ENCODE measurements around the gene NKX1-1.

NKX1-1 gene

DNA sequence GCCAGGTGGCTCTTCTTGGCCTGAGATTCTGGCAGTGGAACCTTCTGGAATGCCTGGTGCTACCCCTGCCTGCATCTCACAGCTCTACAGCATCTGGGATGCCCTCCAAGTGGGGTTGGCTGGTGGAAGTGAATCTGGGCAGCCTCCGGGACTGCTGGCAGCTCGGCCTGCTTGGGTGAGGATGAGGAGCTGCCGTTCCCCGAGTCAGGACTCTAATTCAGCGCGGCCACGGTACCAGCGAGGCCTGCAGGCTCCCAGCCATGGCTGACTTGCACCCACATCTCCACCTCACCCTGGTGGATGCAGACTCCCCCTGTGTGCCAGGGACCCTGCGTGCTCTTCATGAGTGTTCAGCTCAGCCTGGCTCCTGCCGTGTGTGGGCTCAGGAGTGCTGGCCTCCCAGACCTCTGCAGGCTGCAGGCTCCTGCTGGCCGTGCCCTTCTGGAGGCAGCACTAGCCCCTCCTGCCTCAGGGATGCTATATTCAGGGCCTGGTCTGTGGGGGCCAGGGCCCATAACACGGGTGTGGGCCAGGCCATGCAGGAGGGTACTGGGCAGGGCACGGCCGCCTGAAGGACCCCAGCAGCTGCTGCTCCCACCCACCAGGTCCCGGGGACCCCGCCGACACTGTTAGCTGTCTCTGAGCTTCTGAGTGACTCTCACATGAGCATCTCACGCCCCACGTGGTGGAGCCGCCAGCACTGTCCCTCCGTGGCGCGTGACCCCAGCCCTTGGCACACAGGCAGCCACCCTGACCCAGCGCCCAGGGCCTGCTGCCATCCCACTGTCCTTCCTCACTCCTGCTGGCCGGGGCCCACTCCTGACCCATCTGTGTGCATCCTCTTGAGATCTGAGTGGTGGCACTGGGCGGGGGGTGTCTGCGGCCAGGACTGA, 48.6 kb downstream of the NKX1-1 start:
- Histone ChIP-seq H3K4me3 (ENCODE audit: low read length) (no peak overlapping the region), H2AFZ (ENCODE audit: low read length) (no peak overlapping the region), H3K27me3 (replicated peaks; ENCODE audit: insufficient read depth, low read length) (no peaks in the 10 kb centered on the region), H3K79me2 (ENCODE audit: low read length) (no peaks in the 10 kb centered on the region), H4K20me1 (ENCODE audit: insufficient read depth, low read length) (no peaks in the 10 kb centered on the region), H3K9me3 (replicated peaks; ENCODE audit: insufficient read depth, low read length) (no peaks in the 10 kb centered on the region), H3K36me3 (replicated peaks; ENCODE audit: insufficient read depth, low read length) (no peaks in the 10 kb centered on the region), H3F3A (ENCODE audit: insufficient read depth, low read length) (no peaks in the 10 kb centered on the region), H3K9ac (ENCODE audit: low read length) (no peak overlapping the region), H3K4me1 (ENCODE audit: low read length) (no peaks in the 10 kb centered on the region), H3K9me2 (replicated peaks; ENCODE audit: insufficient read depth, low read length) (no peaks in the 10 kb centered on the region), H3K4me2 (ENCODE audit: low read depth, low read length) (no peak overlapping the region), H3K27ac (ENCODE audit: low read length) (no peak overlapping the region)
- no peak for TF ChIP-seq EZH2 (optimal IDR thresholded peaks at IDR 0.05; ENCODE audit: low read depth, low read length)
- TF ChIP-seq, protein P1, sequence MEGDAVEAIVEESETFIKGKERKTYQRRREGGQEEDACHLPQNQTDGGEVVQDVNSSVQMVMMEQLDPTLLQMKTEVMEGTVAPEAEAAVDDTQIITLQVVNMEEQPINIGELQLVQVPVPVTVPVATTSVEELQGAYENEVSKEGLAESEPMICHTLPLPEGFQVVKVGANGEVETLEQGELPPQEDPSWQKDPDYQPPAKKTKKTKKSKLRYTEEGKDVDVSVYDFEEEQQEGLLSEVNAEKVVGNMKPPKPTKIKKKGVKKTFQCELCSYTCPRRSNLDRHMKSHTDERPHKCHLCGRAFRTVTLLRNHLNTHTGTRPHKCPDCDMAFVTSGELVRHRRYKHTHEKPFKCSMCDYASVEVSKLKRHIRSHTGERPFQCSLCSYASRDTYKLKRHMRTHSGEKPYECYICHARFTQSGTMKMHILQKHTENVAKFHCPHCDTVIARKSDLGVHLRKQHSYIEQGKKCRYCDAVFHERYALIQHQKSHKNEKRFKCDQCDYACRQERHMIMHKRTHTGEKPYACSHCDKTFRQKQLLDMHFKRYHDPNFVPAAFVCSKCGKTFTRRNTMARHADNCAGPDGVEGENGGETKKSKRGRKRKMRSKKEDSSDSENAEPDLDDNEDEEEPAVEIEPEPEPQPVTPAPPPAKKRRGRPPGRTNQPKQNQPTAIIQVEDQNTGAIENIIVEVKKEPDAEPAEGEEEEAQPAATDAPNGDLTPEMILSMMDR (IDR thresholded peaks at IDR 0.05; ENCODE audit: low read length) = no peak
- TF ChIP-seq EZH2phosphoT487 (IDR thresholded peaks at IDR 0.05; ENCODE audit: low read length) = no peak
- no peak for DNase-seq

DNA sequence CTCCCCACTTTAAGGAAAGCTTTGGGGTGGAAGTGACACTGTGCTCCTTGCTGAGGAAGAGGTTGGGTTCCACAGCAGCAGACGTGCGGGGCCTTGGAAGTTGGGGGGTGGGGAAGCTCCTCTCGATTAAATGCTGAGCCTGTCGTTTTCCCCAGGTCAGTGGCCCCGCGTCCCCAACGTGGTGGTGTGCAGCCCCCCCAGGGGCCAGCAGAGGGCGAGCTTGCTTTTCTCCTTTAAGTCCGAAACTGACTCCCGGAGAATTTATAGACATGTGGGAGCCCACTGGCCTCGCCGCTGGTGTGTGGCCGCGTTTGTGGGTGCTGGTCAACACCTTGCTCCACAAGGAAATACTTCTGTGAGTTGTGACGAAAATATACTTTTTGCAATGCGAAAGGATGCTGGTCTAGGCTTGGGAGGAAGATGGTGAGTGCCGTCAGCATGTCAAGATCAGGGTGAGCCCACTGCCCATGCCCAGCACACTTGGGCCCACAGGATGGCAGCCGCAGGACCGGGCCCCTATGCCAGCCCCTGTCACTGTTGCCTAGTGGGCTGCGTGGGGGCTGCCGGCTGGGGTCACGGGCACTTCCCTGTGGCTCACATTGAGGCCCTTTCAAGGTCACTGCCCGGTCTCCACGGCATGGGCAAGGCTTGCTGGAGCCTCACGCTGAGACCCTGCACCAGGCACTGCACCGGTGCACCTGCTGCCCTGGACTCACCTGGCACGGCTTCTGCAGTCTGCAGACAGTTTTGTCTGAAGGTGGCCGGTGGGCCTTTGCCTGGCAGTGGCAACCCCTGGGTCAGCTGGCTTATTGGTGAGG, 49.9 kb downstream of the NKX1-1 start:
- H3K36me3 ChIP-seq (replicated peaks; ENCODE audit: insufficient read depth, low read length) = no peaks in the 10 kb centered on the region

DNA sequence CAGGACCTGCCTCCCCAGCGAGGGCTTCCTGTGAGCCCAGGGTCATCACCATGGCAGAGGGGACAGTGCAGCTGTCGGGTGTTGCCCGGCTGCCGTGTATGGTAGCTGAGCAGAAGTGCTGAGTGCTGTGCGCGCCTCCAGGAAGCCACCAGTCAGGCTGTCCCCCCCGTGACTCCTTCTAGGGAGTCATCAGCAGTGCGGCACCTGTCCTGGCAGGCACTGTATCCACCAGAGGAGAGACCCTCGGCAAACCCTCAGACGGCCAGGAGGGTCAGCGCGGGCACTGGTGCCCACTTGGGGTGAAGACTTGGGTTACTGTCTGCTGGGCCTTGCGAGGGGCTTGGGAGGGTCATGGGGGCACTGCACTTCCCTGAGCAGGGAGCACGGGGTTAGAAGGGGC, 50.9 kb downstream of the NKX1-1 start:
- Histone ChIP-seq H2AFZ (ENCODE audit: low read length) (no peak overlapping the region), H3K4me2 (ENCODE audit: low read depth, low read length) (no peak overlapping the region), H3K79me2 (ENCODE audit: low read length) (no peaks in the 10 kb centered on the region), H3K27ac (ENCODE audit: low read length) (no peak overlapping the region), H3F3A (ENCODE audit: insufficient read depth, low read length) (no peaks in the 10 kb centered on the region), H3K27me3 (replicated peaks; ENCODE audit: insufficient read depth, low read length) (no peaks in the 10 kb centered on the region), H3K36me3 (replicated peaks; ENCODE audit: insufficient read depth, low read length) (no peaks in the 10 kb centered on the region), H3K9ac (ENCODE audit: low read length) (no peak overlapping the region), H3K9me3 (replicated peaks; ENCODE audit: insufficient read depth, low read length) (no peaks in the 10 kb centered on the region), H4K20me1 (ENCODE audit: insufficient read depth, low read length) (no peaks in the 10 kb centered on the region), H3K4me3 (ENCODE audit: low read length) (no peak overlapping the region), H3K9me2 (replicated peaks; ENCODE audit: insufficient read depth, low read length) (no peaks in the 10 kb centered on the region), H3K4me1 (ENCODE audit: low read length) (no peaks in the 10 kb centered on the region; the same call in 1 of the 2 replicates)
- TF ChIP-seq EZH2phosphoT487 (IDR thresholded peaks at IDR 0.05; ENCODE audit: low read length) = no peak
- TF ChIP-seq, protein P1 (IDR thresholded peaks at IDR 0.05; ENCODE audit: low read length) = no peak
- TF ChIP-seq EZH2 (optimal IDR thresholded peaks at IDR 0.05; ENCODE audit: low read depth, low read length) = no peak
- no peak for DNase-seq

More for the DNA sequence above, 49.9 kb downstream of the NKX1-1 start:
- Histone ChIP-seq H3F3A (ENCODE audit: insufficient read depth, low read length) (no peaks in the 10 kb centered on the region), H3K27ac (ENCODE audit: low read length) (no peak overlapping the region), H3K9me2 (replicated peaks; ENCODE audit: insufficient read depth, low read length) (no peaks in the 10 kb centered on the region), H3K27me3 (replicated peaks; ENCODE audit: insufficient read depth, low read length) (no peaks in the 10 kb centered on the region), H3K79me2 (ENCODE audit: low read length) (no peaks in the 10 kb centered on the region), H3K4me3 (ENCODE audit: low read length) (no peak overlapping the region), H3K4me1 (ENCODE audit: low read length) (no peaks in the 10 kb centered on the region; the same call in 1 of the 2 replicates), H3K4me2 (ENCODE audit: low read depth, low read length) (no peak overlapping the region), H4K20me1 (ENCODE audit: insufficient read depth, low read length) (no peaks in the 10 kb centered on the region), H3K9ac (ENCODE audit: low read length) (no peak overlapping the region), H2AFZ (ENCODE audit: low read length) (no peak overlapping the region), H3K9me3 (replicated peaks; ENCODE audit: insufficient read depth, low read length) (no peaks in the 10 kb centered on the region)
- DNase-seq = no peak
- TF ChIP-seq EZH2 (optimal IDR thresholded peaks at IDR 0.05; ENCODE audit: low read depth, low read length) (no peak), EZH2phosphoT487 (IDR thresholded peaks at IDR 0.05; ENCODE audit: low read length) (no peak)
- TF ChIP-seq, protein P1 (IDR thresholded peaks at IDR 0.05; ENCODE audit: low read length) = peak; percentile 47

Data from MM.1S (cell line).